CD4-positive, alpha-beta T cell (primary cell): ENCODE data around the gene C2orf49. TPM values are rescaled to one million over a fixed set of nuclear protein-coding genes. Genes with fewer than 3 reads are reported as not detected.

Source experiments
- ATAC-seq: fragments of 200-7000 bp; cut with Tn5 transposase; one replicate; pipeline ENCODE4 v1.10.0; 2022; ENCODE audit warnings: mild to moderate bottlenecking; ENCODE audit not compliant: poor library complexity
- CTCF ChIA-PET: fragments of 350-600 bp; sonication (Branson Sonifier 250); formaldehyde crosslinking; loops from one replicate; lab custom pipeline; 2021; ENCODE audit warnings: antibody characterized with exemption, inconsistent platforms; lab: Charles Lee
- POLR2A ChIA-PET: fragments of 350-600 bp; sonication (Branson Sonifier 250); formaldehyde crosslinking; loops from one replicate; lab custom pipeline; 2021; ENCODE audit warnings: antibody characterized with exemption, inconsistent platforms; lab: Charles Lee
- DNase-seq, 14 experiments: peaks; one replicate each; pipeline ENCODE4 v3.0.0-alpha.2; 2013 to 2020; ENCODE audit warnings: mixed read lengths in 2 of 14
- H3K27ac ChIP-seq, 2 donors: one replicate each; pipeline versions ENCODE4 v1.5.1 to v1.7.0; 2013; ENCODE audit warnings: low read length in 2 of 2, low read depth in 1 of 2, mild to moderate bottlenecking in 1 of 2
- H3K27me3 ChIP-seq, 2 experiments: 1 replicate in 1 of 2; 2 replicates in 1 of 2; pipeline versions ENCODE4 v1.6.1 to v1.7.0; 2013; ENCODE audit warnings: low read length in 2 of 2, control low read depth in 1 of 2, mild to moderate bottlenecking in 1 of 2, moderate library complexity in 1 of 2; ENCODE audit not compliant: insufficient read depth in 2 of 2, control insufficient read depth in 1 of 2
- H3K36me3 ChIP-seq: one replicate; pipeline ENCODE4 v1.6.1; 2013; ENCODE audit warnings: low read length, control low read depth; ENCODE audit not compliant: insufficient read depth
- H3K4me1 ChIP-seq: one replicate; pipeline ENCODE4 v1.6.1; 2013; ENCODE audit warnings: low read length, control low read depth; ENCODE audit not compliant: insufficient read depth
- H3K4me3 ChIP-seq: one replicate; pipeline ENCODE4 v1.5.1; 2013; ENCODE audit warnings: mild to moderate bottlenecking, low read length, moderate library complexity
- H3K9me3 ChIP-seq, 2 experiments: 1 replicate in 1 of 2; 2 replicates in 1 of 2; pipeline versions ENCODE4 v1.6.1 to v1.7.0; 2013; ENCODE audit warnings: low read length in 2 of 2, mild to moderate bottlenecking in 2 of 2, control low read depth in 1 of 2, moderate library complexity in 1 of 2; ENCODE audit not compliant: control insufficient read depth in 1 of 2, insufficient read depth in 1 of 2
- H3K27ac Mint-ChIP-seq: one replicate; pipeline ENCODE4 v1.8.0; 2020; ENCODE audit warnings: mixed read lengths
- H3K27me3 Mint-ChIP-seq: one replicate; pipeline ENCODE4 v1.8.0; 2021; ENCODE audit warnings: mixed read lengths
- H3K36me3 Mint-ChIP-seq: one replicate; pipeline ENCODE4 v1.8.0; 2021; ENCODE audit warnings: low read depth, mixed read lengths
- H3K4me1 Mint-ChIP-seq: one replicate; pipeline ENCODE4 v1.8.0; 2021; ENCODE audit warnings: low read depth, mixed read lengths
- H3K4me3 Mint-ChIP-seq: one replicate; pipeline ENCODE4 v1.8.0; 2020; ENCODE audit warnings: mild to moderate bottlenecking, mixed read lengths
- H3K9me3 Mint-ChIP-seq: one replicate; pipeline ENCODE4 v1.8.0; 2020; ENCODE audit warnings: mixed read lengths
- intact Hi-C, 2 experiments: fragments of 100-400 bp; cut with DNase I in 1 of 2; cut with micrococcal nuclease in 1 of 2; formaldehyde crosslinking; loops; one replicate each; pipeline versions ENCODE4 v1.15.1 to v1.9.0; 2023 to 2025; cut with DNase I, micrococcal nuclease
- total RNA-seq, 174 experiments: library from RNA in 2 of 174; stranded (reverse) in 2 of 174; gene quantifications; one replicate each; pipeline ENCODE4 v1.2.3 and lab custom pipeline; 2021 to 2026
- TF ChIP-seq, protein P1 (sequence below): fragments of 200-600 bp; IDR thresholded peaks from one replicate; pipeline ENCODE4 v1.8.0; 2022; ENCODE audit warnings: antibody characterized with exemption, mild to moderate bottlenecking

Gene C2orf49
- total RNA-seq, 2 experiments from 2014 or later = 28.8 to 29.4 TPM

DNA sequence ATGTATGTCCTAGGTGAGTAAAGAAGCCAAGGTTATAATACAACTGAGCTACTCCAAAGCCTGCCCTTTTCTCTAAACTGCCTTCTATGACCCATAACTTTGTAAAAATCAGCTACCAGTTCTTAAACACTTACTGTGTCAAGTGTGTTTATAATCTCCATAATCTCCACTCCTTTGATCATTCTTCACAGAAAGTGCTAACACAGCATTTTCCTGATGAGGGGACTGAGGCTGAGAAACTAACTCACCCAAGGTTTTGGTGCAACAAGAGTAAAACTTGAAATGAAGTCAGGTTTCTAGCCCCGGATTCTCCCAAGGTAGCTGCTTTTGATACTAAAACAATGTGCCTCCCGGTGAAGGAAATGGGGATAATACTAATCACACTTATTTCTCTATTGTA, 1.9 kb upstream of the C2orf49 start:
- intact Hi-C loops = loop anchor here (5.0 to 10.0 kb wide), 3 partner anchors 298 to 759 kb away; partner anchors contain the start of genes MRPS9 (in 1 of the 2) and NCK2 (in 1 of the 2)
- TF ChIP-seq, protein P1, sequence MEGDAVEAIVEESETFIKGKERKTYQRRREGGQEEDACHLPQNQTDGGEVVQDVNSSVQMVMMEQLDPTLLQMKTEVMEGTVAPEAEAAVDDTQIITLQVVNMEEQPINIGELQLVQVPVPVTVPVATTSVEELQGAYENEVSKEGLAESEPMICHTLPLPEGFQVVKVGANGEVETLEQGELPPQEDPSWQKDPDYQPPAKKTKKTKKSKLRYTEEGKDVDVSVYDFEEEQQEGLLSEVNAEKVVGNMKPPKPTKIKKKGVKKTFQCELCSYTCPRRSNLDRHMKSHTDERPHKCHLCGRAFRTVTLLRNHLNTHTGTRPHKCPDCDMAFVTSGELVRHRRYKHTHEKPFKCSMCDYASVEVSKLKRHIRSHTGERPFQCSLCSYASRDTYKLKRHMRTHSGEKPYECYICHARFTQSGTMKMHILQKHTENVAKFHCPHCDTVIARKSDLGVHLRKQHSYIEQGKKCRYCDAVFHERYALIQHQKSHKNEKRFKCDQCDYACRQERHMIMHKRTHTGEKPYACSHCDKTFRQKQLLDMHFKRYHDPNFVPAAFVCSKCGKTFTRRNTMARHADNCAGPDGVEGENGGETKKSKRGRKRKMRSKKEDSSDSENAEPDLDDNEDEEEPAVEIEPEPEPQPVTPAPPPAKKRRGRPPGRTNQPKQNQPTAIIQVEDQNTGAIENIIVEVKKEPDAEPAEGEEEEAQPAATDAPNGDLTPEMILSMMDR = no peak
- Histone ChIP-seq H3K9me3 (no peaks in the 10 kb centered on the region), H3K27me3 (no peaks in the 10 kb centered on the region), H3K4me3 (no peak overlapping the region), H3K4me1 (peaks cover 25% of the 10 kb centered on the region), H3K36me3 (peaks cover 14% of the 10 kb centered on the region), H3K27ac (no peak overlapping the region)
- H3K27ac Mint-ChIP-seq = peak overlapping the region; percentile 100
- ATAC-seq (no peak), DNase-seq (no peak)
- ChIA-PET POLR2A (interaction anchor here (0.8 kb wide), 1 partner anchor 14 kb away, joined by 3 read pairs; no protein-coding TSS in a partner anchor), CTCF (no interaction called here)
- H3K4me3 Mint-ChIP-seq = peak overlapping the region; percentile 54
- no peaks in the 10 kb centered on the region for H3K27me3 Mint-ChIP-seq
- H3K4me1 Mint-ChIP-seq = peaks cover 47% of the 10 kb centered on the region
- H3K36me3 Mint-ChIP-seq = peaks cover 33% of the 10 kb centered on the region
- no peaks in the 10 kb centered on the region for H3K9me3 Mint-ChIP-seq

DNA sequence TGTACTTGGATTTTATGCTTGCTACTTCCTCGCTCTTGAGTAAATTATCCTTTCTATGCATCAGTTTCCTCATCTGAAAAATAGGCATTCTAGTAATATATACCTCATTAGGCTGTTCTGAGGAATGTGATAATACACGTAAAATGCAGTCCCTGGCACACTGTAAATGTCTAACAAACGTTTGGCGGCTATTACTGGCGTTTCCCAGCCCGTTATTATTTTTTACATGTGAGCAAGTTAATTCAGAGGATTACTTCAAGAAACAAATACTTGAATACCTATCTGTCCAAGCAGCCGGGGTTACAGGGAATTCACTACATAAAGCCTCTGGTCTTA, 586 bp upstream of the C2orf49 start:
- DNase-seq (no peak), ATAC-seq (no peak)
- H3K27ac ChIP-seq = peak overlapping the region; percentile 82 to 97
- intact Hi-C loops = loop anchor here (5.0 to 10.0 kb wide), 3 partner anchors 299 to 758 kb away; partner anchors contain the start of genes MRPS9 (in 1 of the 2) and NCK2 (in 1 of the 2)
- H3K4me1 ChIP-seq = peaks cover 19% of the 10 kb centered on the region
- peaks cover 50% of the 10 kb centered on the region for H3K4me1 Mint-ChIP-seq
- no peaks in the 10 kb centered on the region for H3K27me3 ChIP-seq
- H3K9me3 Mint-ChIP-seq = no peaks in the 10 kb centered on the region
- ChIA-PET POLR2A (interaction anchor here (0.7 to 2.7 kb wide), 3 partner anchors 8 to 299 kb away, joined by 3 to 23 read pairs (median 3); partner anchors contain the start of genes MRPS9 and TGFBRAP1), CTCF (no interaction called here)
- H3K36me3 ChIP-seq = peaks cover 27% of the 10 kb centered on the region
- H3K9me3 ChIP-seq = no peaks in the 10 kb centered on the region
- H3K27ac Mint-ChIP-seq = peak overlapping the region; percentile 100
- TF ChIP-seq, protein P1 = no peak
- peak overlapping the region; percentile 99 for H3K4me3 Mint-ChIP-seq
- H3K36me3 Mint-ChIP-seq = peaks cover 45% of the 10 kb centered on the region
- peak overlapping the region; percentile 71 for H3K4me3 ChIP-seq
- no peaks in the 10 kb centered on the region for H3K27me3 Mint-ChIP-seq

DNA sequence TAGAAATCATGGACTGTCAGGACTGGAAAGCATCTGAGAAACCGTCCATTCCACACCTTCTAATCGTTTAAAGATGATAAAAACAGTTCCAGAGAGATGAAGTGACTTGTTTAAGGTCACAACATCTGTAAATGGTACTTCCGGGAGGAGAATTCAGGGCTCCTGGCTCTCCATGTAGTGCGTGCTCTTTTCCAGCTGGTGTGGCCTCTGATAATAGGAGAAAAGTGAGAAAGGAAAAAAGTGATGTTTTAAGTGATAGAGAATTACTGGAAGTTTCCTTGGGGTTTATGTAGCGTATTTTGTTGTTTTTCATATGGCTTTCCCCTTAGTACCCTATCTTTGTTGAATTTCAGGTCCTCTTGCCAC, 663 bp downstream of the C2orf49 start:
- H3K4me1 Mint-ChIP-seq = peaks cover 53% of the 10 kb centered on the region
- H3K27ac Mint-ChIP-seq = peak overlapping the region; percentile 100
- H3K9me3 Mint-ChIP-seq = no peaks in the 10 kb centered on the region
- ATAC-seq (no peak), DNase-seq (peak in 3 of 14 experiments; percentile 10 to 39 (median 19))
- Histone ChIP-seq H3K27me3 (no peaks in the 10 kb centered on the region), H3K27ac (peak overlapping the region; percentile 66 to 97), H3K4me1 (peaks cover 19% of the 10 kb centered on the region), H3K9me3 (no peaks in the 10 kb centered on the region), H3K4me3 (peak overlapping the region; percentile 71), H3K36me3 (peaks cover 39% of the 10 kb centered on the region)
- peaks cover 57% of the 10 kb centered on the region for H3K36me3 Mint-ChIP-seq
- intact Hi-C loops = loop anchor here (5.0 to 10.0 kb wide), 3 partner anchors 301 to 757 kb away; partner anchors contain the start of genes MRPS9 (in 1 of the 2) and NCK2 (in 1 of the 2)
- peak overlapping the region; percentile 99 for H3K4me3 Mint-ChIP-seq
- ChIA-PET POLR2A (interaction anchor here (0.9 to 2.7 kb wide), 3 partner anchors 9 to 43 kb away, joined by 3 to 23 read pairs (median 6); partner anchors contain the start of gene TGFBRAP1), CTCF (interaction anchor here (0.9 to 1.4 kb wide), 2 partner anchors 8 to 183 kb away, joined by 3 read pairs; partner anchors contain the start of gene TGFBRAP1)
- H3K27me3 Mint-ChIP-seq = no peaks in the 10 kb centered on the region
- TF ChIP-seq, protein P1 = no peak
